GM12892 (cell line): Measurements from ENCODE around the gene TMEM147.

Experiments used
- POLR2A ChIP-seq: IDR thresholded peaks from 2 replicates; pipeline ENCODE4 v1.6.1; 2011; ENCODE audit warnings: low read depth, low read length, control low read depth
- POLR2AphosphoS5 ChIP-seq: IDR thresholded peaks from 2 replicates; pipeline ENCODE4 v1.6.1; 2011; ENCODE audit warnings: low read depth, low read length, control low read depth

GRCh38 chr19:35509018-35509652 lies 36.3 kb upstream of the TMEM147 start:
- TF ChIP-seq POLR2A (peak; percentile 43; the same call in 1 of the 2 replicates), POLR2AphosphoS5 (no peak; the same call in 1 of the 2 replicates)
